Neural progenitor cell (in vitro differentiated cells): ENCODE results near the gene BEGAIN. TPM values are rescaled to one million over a fixed set of nuclear protein-coding genes. Genes with fewer than 3 reads are reported as not detected.

Experiments
- DNase-seq: peaks from one replicate; pipeline ENCODE4 v3.0.0-alpha.2; 2016; ENCODE audit warnings: low spot score
- H2AFZ ChIP-seq: fragments of 200-600 bp; sonication (generic); replicated peaks from 2 replicates; pipeline ENCODE4 v1.6.1; 2016; ENCODE audit warnings: antibody characterized with exemption
- H3F3A ChIP-seq: fragments of 200-600 bp; sonication (generic); 2 replicates; pipeline ENCODE4 v1.6.1; 2016; ENCODE audit warnings: antibody characterized with exemption, low read depth
- H3K27ac ChIP-seq: fragments of 200-600 bp; sonication (generic); 2 replicates; pipeline ENCODE4 v1.5.1; 2016; ENCODE audit warnings: mild to moderate bottlenecking
- H3K27me3 ChIP-seq: fragments of 200-600 bp; sonication (generic); 2 replicates; pipeline ENCODE4 v1.6.1; 2016; ENCODE audit warnings: mild to moderate bottlenecking, moderate library complexity
- H3K36me3 ChIP-seq: fragments of 200-600 bp; sonication (generic); 2 replicates; pipeline ENCODE4 v1.5.1; 2016
- H3K4me1 ChIP-seq: fragments of 200-600 bp; sonication (generic); 2 replicates; pipeline ENCODE4 v1.6.1; 2016; ENCODE audit warnings: mixed run types
- H3K4me2 ChIP-seq: fragments of 200-600 bp; sonication (generic); 2 replicates; pipeline ENCODE4 v1.6.1; 2016
- H3K4me3 ChIP-seq: fragments of 200-600 bp; sonication (generic); 2 replicates; pipeline ENCODE4 v1.5.1; 2016
- H3K79me2 ChIP-seq: fragments of 200-600 bp; sonication (generic); 2 replicates; pipeline ENCODE4 v1.6.1; 2016; ENCODE audit warnings: low read depth
- H3K9ac ChIP-seq: fragments of 200-600 bp; sonication (generic); 2 replicates; pipeline ENCODE4 v1.6.1; 2016
- H3K9me3 ChIP-seq: fragments of 200-600 bp; sonication (generic); 2 replicates; pipeline ENCODE4 v1.5.1; 2016; ENCODE audit warnings: low read depth
- H4K20me1 ChIP-seq: fragments of 200-600 bp; sonication (generic); 2 replicates; pipeline ENCODE4 v1.6.1; 2016; ENCODE audit warnings: low read depth
- H3K27ac Mint-ChIP-seq: 3 replicates; pipeline ENCODE4 v1.8.0; 2021; ENCODE audit warnings: mixed read lengths
- H3K27me3 Mint-ChIP-seq: 2 replicates; pipeline ENCODE4 v1.8.0; 2022; ENCODE audit warnings: low read depth, mild to moderate bottlenecking, inconsistent platforms, moderate library complexity, mixed read lengths; ENCODE audit not compliant: insufficient read depth
- H3K36me3 Mint-ChIP-seq: 3 replicates; pipeline ENCODE4 v1.8.0; 2021; ENCODE audit warnings: mixed read lengths
- H3K4me1 Mint-ChIP-seq: 3 replicates; pipeline ENCODE4 v1.8.0; 2021; ENCODE audit warnings: mixed read lengths
- H3K4me3 Mint-ChIP-seq: 3 replicates; pipeline ENCODE4 v1.8.0; 2021; ENCODE audit warnings: mild to moderate bottlenecking, moderate library complexity, mixed read lengths
- H3K9me3 Mint-ChIP-seq: 3 replicates; pipeline ENCODE4 v1.8.0; 2020; ENCODE audit warnings: mixed read lengths
- CTCF ChIP-seq: fragments of 200-600 bp; sonication (generic); IDR thresholded peaks from 2 replicates; pipeline ENCODE4 v1.5.1; 2017; ENCODE audit warnings: antibody characterized with exemption, mild to moderate bottlenecking
- EZH2 ChIP-seq: fragments of 200-600 bp; sonication (generic); IDR thresholded peaks from 2 replicates; pipeline ENCODE4 v1.6.1; 2017; ENCODE audit warnings: antibody characterized with exemption, mild to moderate bottlenecking, moderate library complexity
- EZH2phosphoT487 ChIP-seq: fragments of 200-600 bp; sonication (generic); IDR thresholded peaks from 2 replicates; pipeline ENCODE4 v1.6.1; 2017; ENCODE audit warnings: antibody characterized with exemption
- total RNA-seq: library from RNA; depleted of rRNA; stranded (reverse); fragments of >200 nt; gene quantifications from 2 replicates; pipeline ENCODE4 v1.2.3, GENCODE V29; 2015; ENCODE audit warnings: low replicate concordance

BEGAIN gene
- total RNA-seq, 1 donor from 2014 or later: 4.0 TPM

- Mint-ChIP-seq H3K27me3 (peaks cover 11% of the 10 kb centered on the region), H3K9me3 (no peaks in the 10 kb centered on the region), H3K27ac (peak overlapping the region; percentile 85), H3K36me3 (no peaks in the 10 kb centered on the region), H3K4me1 (peaks cover 21% of the 10 kb centered on the region), H3K4me3 (no peak overlapping the region)
- Histone ChIP-seq H3K27ac (no peak overlapping the region), H3K9me3 (no peaks in the 10 kb centered on the region), H4K20me1 (peaks cover 2% of the 10 kb centered on the region), H3K27me3 (no peaks in the 10 kb centered on the region), H3K4me2 (no peak overlapping the region), H3K79me2 (no peaks in the 10 kb centered on the region), H3K9ac (no peak overlapping the region), H3K4me3 (no peak overlapping the region), H3K36me3 (no peaks in the 10 kb centered on the region), H3K4me1 (peaks cover 25% of the 10 kb centered on the region), H2AFZ (no peak overlapping the region), H3F3A (no peaks in the 10 kb centered on the region)
- DNase-seq: no peak
- TF ChIP-seq CTCF (no peak), EZH2phosphoT487 (no peak), EZH2 (no peak)
Observed at GRCh38 chr14:100559455-100559854, 27.8 kb downstream of the BEGAIN start.

GRCh38 chr14:100558966-100559365, 28.3 kb downstream of the BEGAIN start:
- H3K27ac Mint-ChIP-seq: no peak overlapping the region
- no peaks in the 10 kb centered on the region for H3K27me3 ChIP-seq

DNA sequence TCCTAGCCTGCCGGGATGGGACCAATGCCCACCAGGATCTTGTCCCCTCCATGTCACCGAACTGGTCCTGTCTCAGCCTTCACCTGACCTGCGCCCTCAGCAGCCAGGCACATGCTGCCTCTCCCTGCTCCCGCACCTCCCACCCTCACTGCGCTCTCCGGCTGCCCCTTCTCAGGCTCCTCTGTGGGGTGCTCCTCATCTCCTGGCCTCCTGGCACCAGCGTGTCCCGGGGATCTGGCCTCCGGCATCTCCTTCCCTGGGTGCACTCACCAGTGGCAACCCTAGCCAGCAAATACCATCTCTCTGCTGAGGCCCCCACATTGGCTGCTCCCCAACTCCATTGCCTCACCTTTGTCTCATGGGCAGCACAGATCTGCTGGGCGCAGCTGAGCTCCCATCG, 29.0 kb downstream of the BEGAIN start:
- Histone ChIP-seq H4K20me1 (peaks cover 2% of the 10 kb centered on the region), H3K9ac (no peak overlapping the region), H3K4me3 (no peak overlapping the region), H3K4me2 (no peak overlapping the region), H3K79me2 (no peaks in the 10 kb centered on the region), H3F3A (no peaks in the 10 kb centered on the region), H2AFZ (no peak overlapping the region), H3K9me3 (no peaks in the 10 kb centered on the region), H3K36me3 (no peaks in the 10 kb centered on the region), H3K4me1 (peaks cover 21% of the 10 kb centered on the region), H3K27ac (no peak overlapping the region), H3K27me3 (no peaks in the 10 kb centered on the region)
- TF ChIP-seq CTCF (no peak), EZH2 (no peak), EZH2phosphoT487 (no peak)
- no peaks in the 10 kb centered on the region for H3K9me3 Mint-ChIP-seq
- peaks cover 13% of the 10 kb centered on the region for H3K4me1 Mint-ChIP-seq
- peaks cover 11% of the 10 kb centered on the region for H3K27me3 Mint-ChIP-seq
- no peaks in the 10 kb centered on the region for H3K36me3 Mint-ChIP-seq
- H3K27ac Mint-ChIP-seq: peak overlapping the region; percentile 18
- no peak for DNase-seq
- H3K4me3 Mint-ChIP-seq: no peak overlapping the region

More at GRCh38 chr14:100558966-100559365, 28.3 kb downstream of the BEGAIN start:
- H3K4me1 ChIP-seq: peaks cover 21% of the 10 kb centered on the region
- Mint-ChIP-seq H3K4me1 (peaks cover 19% of the 10 kb centered on the region), H3K9me3 (no peaks in the 10 kb centered on the region), H3K27me3 (peaks cover 11% of the 10 kb centered on the region), H3K4me3 (no peak overlapping the region), H3K36me3 (no peaks in the 10 kb centered on the region)
- no peaks in the 10 kb centered on the region for H3K9me3 ChIP-seq
- H3K9ac ChIP-seq: no peak overlapping the region
- TF ChIP-seq CTCF (no peak), EZH2phosphoT487 (no peak), EZH2 (no peak)
- no peak overlapping the region for H3K4me3 ChIP-seq
- no peaks in the 10 kb centered on the region for H3K36me3 ChIP-seq
- no peak overlapping the region for H3K27ac ChIP-seq
- H4K20me1 ChIP-seq: peaks cover 2% of the 10 kb centered on the region
- no peaks in the 10 kb centered on the region for H3F3A ChIP-seq
- no peak overlapping the region for H2AFZ ChIP-seq
- H3K4me2 ChIP-seq: no peak overlapping the region
- no peaks in the 10 kb centered on the region for H3K79me2 ChIP-seq
- DNase-seq: no peak
